GM18858 (cell line): Measurements from ENCODE around the gene KRT76.

ENCODE experiments used
- ATAC-seq: cut with Tn5 transposase; IDR thresholded peaks from one replicate; pipeline ENCODE4 v1.9.1; 2021; ENCODE audit not compliant: unreplicated experiment

The KRT76 gene

GRCh38 chr12:52739963-52740362 lies 37.2 kb downstream of the KRT76 start:
- no peak for ATAC-seq

- no peak for ATAC-seq
Observed at GRCh38 chr12:52735816-52736632, 41.1 kb downstream of the KRT76 start.

GRCh38 chr12:52735106-52735505 lies 42.0 kb downstream of the KRT76 start:
- ATAC-seq = no peak

GRCh38 chr12:52730793-52731192 lies 46.4 kb downstream of the KRT76 start:
- no peak for ATAC-seq

- ATAC-seq = no peak
Observed at GRCh38 chr12:52730383-52730782, 46.8 kb downstream of the KRT76 start.

GRCh38 chr12:52729147-52729546 lies 48.0 kb downstream of the KRT76 start:
- ATAC-seq = no peak

- ATAC-seq = no peak
Observed at GRCh38 chr12:52728374-52728773, 48.8 kb downstream of the KRT76 start.

GRCh38 chr12:52727037-52727436 lies 50.1 kb downstream of the KRT76 start:
- no peak for ATAC-seq

GRCh38 chr12:52726451-52726850 lies 50.7 kb downstream of the KRT76 start:
- ATAC-seq = no peak

GRCh38 chr12:52724384-52724783 lies 52.8 kb downstream of the KRT76 start:
- ATAC-seq = no peak

- ATAC-seq = no peak
Observed at GRCh38 chr12:52722680-52723079, 54.5 kb downstream of the KRT76 start.

- no peak for ATAC-seq
Observed at GRCh38 chr12:52721838-52722470, 55.2 kb downstream of the KRT76 start.

GRCh38 chr12:52720365-52720886 lies 56.7 kb downstream of the KRT76 start:
- no peak for ATAC-seq
